Astrocyte (in vitro differentiated cells and primary cell): ENCODE data around the gene OLFM2. TPM values are rescaled to one million over a fixed set of nuclear protein-coding genes. Genes with fewer than 3 reads are reported as not detected.

Experiments
- DNase-seq: peaks from one replicate; pipeline ENCODE4 v3.0.0-alpha.2; 2010; ENCODE audit warnings: low read depth
- FAIRE-seq: peaks from 2 replicates; lab custom pipeline; 2011; peaks lifted over from hg19 to GRCh38; lab: Jason Lieb, UNC
- H2AFZ ChIP-seq: 2 replicates; pipeline ENCODE4 v1.6.0; 2012; ENCODE audit warnings: low read depth, low read length, inconsistent platforms
- H3K27ac ChIP-seq: 2 replicates; pipeline ENCODE4 v1.5.1; 2011; ENCODE audit warnings: low read depth, low read length, inconsistent platforms
- H3K27me3 ChIP-seq: 2 replicates; pipeline ENCODE4 v1.6.0; 2011; ENCODE audit warnings: low read length, inconsistent platforms; ENCODE audit not compliant: insufficient read depth
- H3K36me3 ChIP-seq: 2 replicates; pipeline ENCODE4 v1.5.1; 2011; ENCODE audit warnings: low read length, inconsistent platforms; ENCODE audit not compliant: insufficient read depth
- H3K4me1 ChIP-seq: 2 replicates; pipeline ENCODE4 v1.5.1; 2011; ENCODE audit warnings: low read length, inconsistent platforms; ENCODE audit not compliant: insufficient read depth
- H3K4me2 ChIP-seq: 2 replicates; pipeline ENCODE4 v1.6.0; 2012; ENCODE audit warnings: low read length, inconsistent platforms
- H3K4me3 ChIP-seq: 2 replicates; pipeline ENCODE4 v1.5.1; 2011; ENCODE audit warnings: low read depth, mild to moderate bottlenecking, low read length, inconsistent platforms; ENCODE audit not compliant: insufficient read depth
- H3K79me2 ChIP-seq: 2 replicates; pipeline ENCODE4 v1.6.0; 2012; ENCODE audit warnings: mild to moderate bottlenecking, low read length, inconsistent platforms; ENCODE audit not compliant: insufficient read depth
- H3K9ac ChIP-seq: 2 replicates; pipeline ENCODE4 v1.6.0; 2012; ENCODE audit warnings: mild to moderate bottlenecking, low read length, inconsistent platforms
- H3K9me3 ChIP-seq: 2 replicates; pipeline ENCODE4 v1.5.1; 2012; ENCODE audit warnings: low read depth, mild to moderate bottlenecking, low read length, inconsistent platforms; ENCODE audit not compliant: insufficient read depth
- H4K20me1 ChIP-seq: 2 replicates; pipeline ENCODE4 v1.6.0; 2012; ENCODE audit warnings: low read length, inconsistent platforms; ENCODE audit not compliant: insufficient read depth
- H3K27ac Mint-ChIP-seq: one replicate; pipeline ENCODE4 v1.8.0; 2021; ENCODE audit warnings: mild to moderate bottlenecking, mixed read lengths; ENCODE audit not compliant: unreplicated experiment
- H3K27me3 Mint-ChIP-seq: one replicate; pipeline ENCODE4 v1.8.0; 2021; ENCODE audit warnings: low read depth, mixed read lengths; ENCODE audit not compliant: unreplicated experiment
- H3K36me3 Mint-ChIP-seq: one replicate; pipeline ENCODE4 v1.8.0; 2021; ENCODE audit warnings: low read depth, mixed read lengths; ENCODE audit not compliant: unreplicated experiment
- H3K4me1 Mint-ChIP-seq: one replicate; pipeline ENCODE4 v1.8.0; 2021; ENCODE audit warnings: low read depth, mixed read lengths; ENCODE audit not compliant: unreplicated experiment
- H3K4me3 Mint-ChIP-seq: one replicate; pipeline ENCODE4 v1.8.0; 2021; ENCODE audit warnings: mild to moderate bottlenecking, moderate library complexity, mixed read lengths; ENCODE audit not compliant: unreplicated experiment
- H3K9me3 Mint-ChIP-seq: one replicate; pipeline ENCODE4 v1.8.0; 2021; ENCODE audit warnings: mild to moderate bottlenecking, mixed read lengths; ENCODE audit not compliant: unreplicated experiment
- CTCF ChIP-seq: IDR thresholded peaks from 2 replicates; pipeline ENCODE4 v1.5.1; 2011; ENCODE audit warnings: low read depth, mild to moderate bottlenecking, inconsistent platforms, low read length, moderate library complexity; ENCODE audit not compliant: insufficient read depth
- EZH2 ChIP-seq: IDR thresholded peaks from 2 replicates; pipeline ENCODE4 v1.6.1; 2012; ENCODE audit warnings: mild to moderate bottlenecking, low read length, inconsistent platforms; ENCODE audit not compliant: insufficient read depth
- total RNA-seq: library from RNA; stranded (reverse); gene quantifications from 2 replicates; pipeline ENCODE4 v1.2.1, GENCODE V29; 2021

OLFM2 gene
- total RNA-seq, 1 donor from 2014 or later = 71.3 TPM

- H3K4me2 ChIP-seq = peak within 1 kb of the TSS; percentile 93
- FAIRE-seq = no peak
- peak within 1 kb of the TSS; percentile 94 for H3K27ac ChIP-seq
- no peaks in the 10 kb centered on the region for H3K36me3 ChIP-seq
- H3K27me3 ChIP-seq = no peaks in the 10 kb centered on the region
- peak within 1 kb of the TSS; percentile 96 for H2AFZ ChIP-seq
- peak within 1 kb of the TSS; percentile 97 for H3K4me3 ChIP-seq
- Mint-ChIP-seq H3K36me3 (peaks cover 20% of the 10 kb centered on the region), H3K4me3 (peak within 1 kb of the TSS; percentile 94), H3K9me3 (no peaks in the 10 kb centered on the region), H3K4me1 (peaks cover 13% of the 10 kb centered on the region), H3K27ac (peak within 1 kb of the TSS; percentile 92), H3K27me3 (no peaks in the 10 kb centered on the region)
- peaks cover 43% of the 10 kb centered on the region for H3K79me2 ChIP-seq
- DNase-seq = peak; percentile 95
- no peak for TF ChIP-seq EZH2
- TF ChIP-seq CTCF = no peak
- peak within 1 kb of the TSS; percentile 97 for H3K9ac ChIP-seq
- no peaks in the 10 kb centered on the region for H3K9me3 ChIP-seq
- H3K4me1 ChIP-seq = peaks cover 8% of the 10 kb centered on the region
- peaks cover 23% of the 10 kb centered on the region for H4K20me1 ChIP-seq
Measured at GRCh38 chr19:9818734-9819595, 117.3 kb downstream of the OLFM2 start, which contains the start of gene FBXL12. TSS of gene FBXL12 (minus strand) at chr19:9819079. CDS start at chr19:9818813, 266 bp downstream.

DNA sequence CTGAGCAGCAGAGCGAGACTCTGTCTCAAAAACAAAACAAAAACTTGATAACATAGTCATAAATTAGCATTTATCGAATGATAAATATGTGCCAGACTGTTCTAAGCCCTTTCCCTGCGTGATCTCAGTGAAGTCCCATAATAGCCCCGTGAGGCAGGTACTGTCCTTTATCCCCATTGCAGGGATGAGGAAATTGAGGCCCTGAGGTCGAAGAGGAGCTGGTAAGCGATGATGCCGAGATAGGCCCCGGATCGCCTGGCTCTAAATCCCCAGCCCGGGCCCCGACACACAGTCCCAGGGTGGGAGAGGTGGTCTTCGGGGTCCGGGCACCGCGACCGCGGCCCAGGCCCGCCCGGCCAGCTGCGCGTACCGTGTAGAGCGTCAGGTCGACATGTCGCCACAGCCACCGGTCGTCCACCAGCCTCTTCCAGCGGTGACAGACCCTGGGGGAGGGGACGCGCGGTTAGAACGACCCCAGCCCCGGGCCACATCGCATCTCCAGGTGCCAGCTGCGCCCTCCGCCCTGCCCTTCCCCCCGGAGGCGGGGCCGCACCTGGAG is 118.1 kb downstream of the OLFM2 start:
- Histone ChIP-seq H3K79me2 (peaks cover 47% of the 10 kb centered on the region), H3K4me2 (peak overlapping the region; percentile 93), H3K9ac (peak overlapping the region; percentile 97), H3K36me3 (no peaks in the 10 kb centered on the region), H3K27me3 (no peaks in the 10 kb centered on the region), H4K20me1 (peaks cover 23% of the 10 kb centered on the region), H3K4me3 (peak overlapping the region; percentile 97), H3K27ac (peak overlapping the region; percentile 94), H2AFZ (peak overlapping the region; percentile 96), H3K4me1 (peaks cover 8% of the 10 kb centered on the region), H3K9me3 (no peaks in the 10 kb centered on the region)
- Mint-ChIP-seq H3K27me3 (no peaks in the 10 kb centered on the region), H3K9me3 (no peaks in the 10 kb centered on the region), H3K4me3 (peak overlapping the region; percentile 94), H3K27ac (peak overlapping the region; percentile 92), H3K36me3 (peaks cover 22% of the 10 kb centered on the region), H3K4me1 (peaks cover 12% of the 10 kb centered on the region)
- no peak for DNase-seq
- no peak for TF ChIP-seq EZH2
- no peak for TF ChIP-seq CTCF
- FAIRE-seq = no peak
